WERI-Rb-1 (cell line): Measurements from ENCODE around the gene RNF38.
"Not testable (repeated sequence)": the region's sequence is repeated elsewhere in the genome, so short reads cannot be mapped to it uniquely, and the experiment has no call there.

Experiments used
- DNase-seq: peaks from one replicate; pipeline ENCODE4 v3.0.0-alpha.2; 2020
- H3K27ac ChIP-seq: fragments of 250-450 bp; sonication (Bioruptor Pico); 2 replicates; pipeline ENCODE4 v1.5.1; 2020; ENCODE audit warnings: mild to moderate bottlenecking, moderate library complexity
- H3K27me3 ChIP-seq: fragments of 250-450 bp; sonication (Bioruptor Pico); 2 replicates; pipeline ENCODE4 v1.5.1; 2021; ENCODE audit warnings: mild to moderate bottlenecking, low read depth, moderate library complexity; ENCODE audit not compliant: insufficient read depth, severe bottlenecking
- H3K36me3 ChIP-seq: fragments of 250-450 bp; sonication (Bioruptor Pico); 2 replicates; pipeline ENCODE4 v1.5.1; 2020; ENCODE audit warnings: mild to moderate bottlenecking, moderate library complexity
- H3K4me3 ChIP-seq: 2 replicates; pipeline ENCODE4 v1.5.1; 2011; ENCODE audit warnings: low read depth, mild to moderate bottlenecking, control low read depth, low read length
- H3K9me3 ChIP-seq: fragments of 250-450 bp; sonication (Bioruptor Pico); 2 replicates; pipeline ENCODE4 v1.5.1; 2021; ENCODE audit warnings: mild to moderate bottlenecking, moderate library complexity; ENCODE audit not compliant: severe bottlenecking
- TF ChIP-seq, protein P1 (sequence below): IDR thresholded peaks from 2 replicates; pipeline ENCODE4 v1.5.1; 2011; ENCODE audit warnings: low read depth, mild to moderate bottlenecking, control low read depth, inconsistent platforms, low read length

RNF38 gene

DNA sequence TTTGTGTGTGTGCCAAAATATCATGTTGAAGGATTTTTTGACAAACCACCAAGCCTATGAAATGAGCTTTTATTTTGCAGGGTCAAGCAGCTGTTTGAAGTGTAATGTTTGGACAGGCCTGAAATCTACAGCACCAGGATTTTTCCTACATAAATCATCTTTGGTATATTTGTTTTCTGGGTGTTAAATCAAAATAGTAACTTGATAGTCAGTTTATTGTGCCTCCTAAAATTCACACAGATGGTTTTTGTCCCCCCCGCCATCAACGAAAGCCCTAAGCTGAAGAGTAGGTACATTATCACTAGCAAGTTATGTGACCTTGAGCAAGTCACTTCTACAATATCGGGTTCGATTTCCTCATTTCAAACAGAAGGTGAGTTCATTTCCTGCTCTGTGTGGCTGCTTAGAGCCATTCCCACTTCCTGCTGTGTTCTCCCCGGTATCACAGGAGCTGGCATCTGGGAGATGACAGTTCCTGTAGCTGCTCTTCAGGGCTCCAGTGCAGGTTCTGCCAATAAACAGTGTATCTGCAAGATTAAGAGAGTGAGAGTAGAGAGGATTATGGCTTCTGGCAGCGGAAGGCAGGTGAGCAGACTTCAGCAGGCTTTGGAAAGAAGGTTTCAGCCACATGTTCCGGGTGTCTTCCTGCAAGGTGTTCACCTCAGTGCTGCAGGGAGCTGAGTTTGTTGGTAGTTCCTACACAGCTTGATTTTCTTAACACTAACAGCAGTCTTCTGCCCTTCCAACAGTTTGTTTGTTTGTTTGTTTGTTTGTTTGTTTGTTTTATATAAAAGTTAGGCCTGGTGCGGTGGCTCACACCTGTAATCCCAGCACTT, 93.4 kb downstream of the RNF38 start:
- Histone ChIP-seq H3K9me3 (no peaks in the 10 kb centered on the region), H3K36me3 (no peaks in the 10 kb centered on the region), H3K4me3 (no peak overlapping the region), H3K27ac (peak overlapping the region; percentile 46), H3K27me3 (no peaks in the 10 kb centered on the region)
- peak; percentile 49 for DNase-seq
- TF ChIP-seq, protein P1, sequence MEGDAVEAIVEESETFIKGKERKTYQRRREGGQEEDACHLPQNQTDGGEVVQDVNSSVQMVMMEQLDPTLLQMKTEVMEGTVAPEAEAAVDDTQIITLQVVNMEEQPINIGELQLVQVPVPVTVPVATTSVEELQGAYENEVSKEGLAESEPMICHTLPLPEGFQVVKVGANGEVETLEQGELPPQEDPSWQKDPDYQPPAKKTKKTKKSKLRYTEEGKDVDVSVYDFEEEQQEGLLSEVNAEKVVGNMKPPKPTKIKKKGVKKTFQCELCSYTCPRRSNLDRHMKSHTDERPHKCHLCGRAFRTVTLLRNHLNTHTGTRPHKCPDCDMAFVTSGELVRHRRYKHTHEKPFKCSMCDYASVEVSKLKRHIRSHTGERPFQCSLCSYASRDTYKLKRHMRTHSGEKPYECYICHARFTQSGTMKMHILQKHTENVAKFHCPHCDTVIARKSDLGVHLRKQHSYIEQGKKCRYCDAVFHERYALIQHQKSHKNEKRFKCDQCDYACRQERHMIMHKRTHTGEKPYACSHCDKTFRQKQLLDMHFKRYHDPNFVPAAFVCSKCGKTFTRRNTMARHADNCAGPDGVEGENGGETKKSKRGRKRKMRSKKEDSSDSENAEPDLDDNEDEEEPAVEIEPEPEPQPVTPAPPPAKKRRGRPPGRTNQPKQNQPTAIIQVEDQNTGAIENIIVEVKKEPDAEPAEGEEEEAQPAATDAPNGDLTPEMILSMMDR: no peak

DNA sequence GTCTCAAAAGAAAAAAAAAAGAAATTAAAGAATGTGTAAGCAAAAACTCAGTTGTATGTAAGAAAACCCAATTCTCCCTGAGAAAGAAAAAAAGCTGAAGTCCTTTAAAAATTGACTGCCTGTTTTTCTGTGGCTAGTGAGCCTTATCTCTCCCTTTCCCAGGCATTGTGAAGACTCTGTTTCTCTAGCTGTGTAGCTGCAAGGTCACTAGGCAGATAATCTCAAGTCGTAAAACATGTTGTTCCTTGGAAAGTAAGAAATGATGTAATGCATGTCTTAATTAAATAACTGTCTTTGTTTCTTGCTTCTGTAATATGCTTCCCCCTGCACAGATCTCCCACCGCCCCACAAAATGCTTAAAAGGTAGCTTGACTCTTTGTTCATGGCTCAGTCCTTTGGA, 95.7 kb downstream of the RNF38 start:
- DNase-seq, H3K9me3 ChIP-seq, H3K27me3 ChIP-seq, H3K27ac ChIP-seq, H3K36me3 ChIP-seq, H3K4me3 ChIP-seq: not testable (repeated sequence)

DNA sequence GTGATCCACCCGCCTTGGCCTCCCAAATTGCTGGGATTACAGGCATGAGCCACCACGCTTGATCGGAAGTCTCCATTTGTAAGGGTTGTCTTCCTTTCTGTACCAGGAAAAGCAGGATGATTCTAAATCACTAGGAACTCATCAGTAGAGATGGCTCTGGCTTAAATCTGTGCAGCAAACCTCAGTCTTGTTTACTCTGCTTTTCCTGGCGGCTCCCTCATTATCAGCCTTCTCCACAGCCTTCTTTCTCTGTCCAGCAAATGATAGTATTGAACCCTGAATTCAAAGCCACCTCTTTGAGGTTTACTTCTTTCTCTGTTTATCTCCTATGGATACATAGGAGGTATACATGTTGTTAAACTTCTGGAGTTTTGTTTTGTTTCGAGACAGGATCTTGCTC, 98.8 kb downstream of the RNF38 start:
- H3K27ac ChIP-seq: no peak overlapping the region
- no peak overlapping the region for H3K4me3 ChIP-seq
- no peak for DNase-seq
- H3K9me3 ChIP-seq: no peaks in the 10 kb centered on the region
- H3K27me3 ChIP-seq: no peaks in the 10 kb centered on the region
- TF ChIP-seq, protein P1: no peak
- H3K36me3 ChIP-seq: no peaks in the 10 kb centered on the region

DNA sequence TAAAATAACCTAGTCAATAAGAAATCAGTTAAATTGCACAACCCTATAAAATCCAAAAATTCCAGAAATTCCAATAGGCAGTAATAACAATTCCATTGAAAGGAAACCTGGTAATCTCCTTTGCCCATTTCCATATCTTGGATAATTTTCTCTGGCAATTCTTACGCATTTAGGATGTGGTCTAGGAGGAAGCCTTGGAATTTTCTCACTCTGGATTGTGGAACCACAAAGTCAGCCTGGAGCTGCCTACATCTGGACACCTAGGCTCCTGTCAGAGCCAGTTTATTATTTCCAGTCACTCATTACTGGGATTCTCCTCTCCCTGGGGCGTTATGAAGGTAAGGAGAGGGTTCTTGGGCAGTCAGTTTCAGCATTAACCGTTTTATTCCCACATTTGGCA, 101.5 kb downstream of the RNF38 start:
- Histone ChIP-seq H3K9me3 (no peaks in the 10 kb centered on the region), H3K36me3 (no peaks in the 10 kb centered on the region), H3K27me3 (no peaks in the 10 kb centered on the region), H3K27ac (no peak overlapping the region), H3K4me3 (no peak overlapping the region)
- TF ChIP-seq, protein P1: no peak
- DNase-seq: no peak

DNA sequence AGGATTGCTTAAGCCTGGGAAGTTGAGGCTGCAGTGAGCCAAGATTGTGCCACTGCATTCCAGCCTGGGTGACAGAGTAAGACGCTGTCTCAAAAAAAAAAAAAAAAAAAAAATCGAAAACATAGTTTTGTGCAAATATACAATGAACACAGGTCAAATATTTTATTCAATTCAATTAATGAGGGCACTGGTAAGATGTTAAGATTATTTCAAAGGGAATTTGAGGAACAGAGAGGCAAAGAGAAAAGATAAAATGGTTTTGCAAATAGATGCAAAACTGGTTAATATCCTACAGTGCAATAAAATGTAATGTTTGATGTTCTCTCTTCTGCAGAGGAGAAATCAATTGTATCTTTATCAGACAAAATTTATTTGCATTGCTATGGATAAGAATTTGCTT, 102.3 kb downstream of the RNF38 start:
- Histone ChIP-seq H3K27me3 (no peaks in the 10 kb centered on the region), H3K4me3 (no peak overlapping the region), H3K36me3 (no peaks in the 10 kb centered on the region), H3K27ac (no peak overlapping the region), H3K9me3 (no peaks in the 10 kb centered on the region)
- TF ChIP-seq, protein P1: no peak
- DNase-seq: no peak

DNA sequence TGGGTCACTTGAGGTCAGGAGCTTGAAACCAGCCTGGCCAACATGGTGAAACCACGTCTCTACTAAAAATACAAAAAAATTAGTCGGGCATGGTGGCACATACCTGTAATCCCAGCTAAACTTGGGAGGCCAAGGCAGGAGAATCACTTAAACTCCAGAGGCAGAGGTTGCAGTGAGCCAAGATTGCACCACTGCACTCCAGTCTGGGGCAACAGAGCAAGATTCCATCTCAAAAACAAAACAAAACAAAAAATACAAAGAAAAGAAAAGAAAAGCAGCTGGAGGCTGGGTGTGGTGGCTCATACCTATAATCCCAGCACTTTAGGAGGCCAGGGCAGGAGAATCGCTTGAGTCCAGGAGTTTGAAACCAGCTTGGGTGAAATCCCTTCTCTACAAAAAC, 105.1 kb downstream of the RNF38 start:
- not testable (repeated sequence) for H3K27me3 ChIP-seq, H3K4me3 ChIP-seq, H3K36me3 ChIP-seq, DNase-seq, H3K27ac ChIP-seq, H3K9me3 ChIP-seq

DNA sequence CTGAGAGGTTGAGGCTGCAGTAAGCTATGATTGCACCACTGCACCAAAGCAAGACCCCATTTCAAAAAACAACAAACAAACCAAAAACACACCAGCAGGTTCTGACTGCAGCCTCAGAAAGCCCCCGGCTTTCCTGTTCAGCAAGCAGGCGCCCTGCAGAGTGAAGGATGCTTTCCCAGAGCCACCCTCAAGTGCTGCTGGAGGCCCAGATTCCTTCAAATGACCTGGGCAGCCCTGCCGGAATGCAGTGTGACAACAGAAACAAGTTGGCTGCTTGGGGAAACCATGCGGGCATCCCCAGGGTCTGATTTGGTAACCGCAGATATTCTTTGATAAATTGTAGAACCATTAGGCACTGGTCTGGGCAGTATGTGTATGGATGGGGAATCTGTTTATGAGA, 106.2 kb downstream of the RNF38 start:
- DNase-seq: no peak
- Histone ChIP-seq H3K9me3 (no peaks in the 10 kb centered on the region), H3K4me3 (no peak overlapping the region), H3K36me3 (no peaks in the 10 kb centered on the region), H3K27me3 (no peaks in the 10 kb centered on the region), H3K27ac (no peak overlapping the region)
- TF ChIP-seq, protein P1: no peak
